Cardiac fibroblast (primary cell): ENCODE results near the gene SCO2.
"Not testable (repeated sequence)": the region's sequence is repeated elsewhere in the genome, so short reads cannot be mapped to it uniquely, and the experiment has no call there.

ENCODE experiments used
- DNase-seq, 2 donors: peaks; one replicate each; pipeline versions ENCODE4 v3.0.0 to v3.0.0-alpha.2; 2010; ENCODE audit warnings: low read depth in 2 of 2
- H3K4me3 ChIP-seq, 2 donors: replicated peaks in 1 of 2; 1 replicate in 1 of 2; 2 replicates in 1 of 2; pipeline ENCODE4 v1.5.1; 2011; ENCODE audit warnings: low read depth in 2 of 2, low read length in 2 of 2, mild to moderate bottlenecking in 2 of 2, moderate library complexity in 1 of 2
- CTCF ChIP-seq: IDR thresholded peaks from one replicate; pipeline ENCODE4 v1.5.1; 2011; ENCODE audit warnings: low read depth, mild to moderate bottlenecking, low read length, inconsistent platforms

The SCO2 gene

DNA sequence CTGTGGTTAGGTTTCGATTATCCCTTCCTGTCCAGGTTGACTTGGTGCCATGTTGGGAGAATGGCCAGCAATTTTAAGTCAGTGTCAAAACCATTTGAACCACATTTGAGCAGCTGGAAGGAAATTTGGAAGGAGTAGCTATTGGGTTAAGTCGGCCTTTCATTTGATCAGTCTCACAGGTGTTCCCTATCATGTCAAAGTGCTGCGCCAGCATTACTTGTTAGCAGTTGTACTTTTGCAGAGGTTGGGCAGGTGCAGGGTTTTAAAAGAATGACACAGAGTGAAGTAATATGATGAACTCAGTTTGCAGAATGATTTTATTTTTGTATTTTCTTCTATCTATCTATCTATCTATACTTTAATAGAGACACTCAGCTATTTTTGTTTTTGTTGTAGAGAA is 10.8 kb upstream of the SCO2 start:
- H3K4me3 ChIP-seq: no peak overlapping the region
- TF ChIP-seq CTCF: no peak
- no peak for DNase-seq

DNA sequence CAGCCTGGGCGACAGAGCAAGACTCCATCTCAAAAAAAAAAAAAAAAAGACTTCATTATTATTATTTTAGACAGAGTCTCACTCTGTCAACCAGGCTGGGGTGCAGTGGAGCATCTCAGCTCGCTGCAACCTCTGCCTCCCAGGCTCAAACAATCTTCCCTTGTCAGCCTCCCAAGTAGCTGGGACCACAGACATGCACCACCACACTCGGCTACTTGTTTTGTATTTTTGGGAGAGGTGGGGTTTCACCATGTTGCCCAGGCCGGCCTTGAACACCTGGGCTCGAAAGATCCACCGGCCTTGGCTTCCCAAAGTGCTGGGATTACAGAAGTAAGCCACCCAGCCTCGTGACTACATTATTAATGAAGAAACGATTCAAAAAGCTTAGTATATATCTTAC is 9.7 kb upstream of the SCO2 start:
- no peak for TF ChIP-seq CTCF
- no peak overlapping the region for H3K4me3 ChIP-seq
- no peak for DNase-seq

DNA sequence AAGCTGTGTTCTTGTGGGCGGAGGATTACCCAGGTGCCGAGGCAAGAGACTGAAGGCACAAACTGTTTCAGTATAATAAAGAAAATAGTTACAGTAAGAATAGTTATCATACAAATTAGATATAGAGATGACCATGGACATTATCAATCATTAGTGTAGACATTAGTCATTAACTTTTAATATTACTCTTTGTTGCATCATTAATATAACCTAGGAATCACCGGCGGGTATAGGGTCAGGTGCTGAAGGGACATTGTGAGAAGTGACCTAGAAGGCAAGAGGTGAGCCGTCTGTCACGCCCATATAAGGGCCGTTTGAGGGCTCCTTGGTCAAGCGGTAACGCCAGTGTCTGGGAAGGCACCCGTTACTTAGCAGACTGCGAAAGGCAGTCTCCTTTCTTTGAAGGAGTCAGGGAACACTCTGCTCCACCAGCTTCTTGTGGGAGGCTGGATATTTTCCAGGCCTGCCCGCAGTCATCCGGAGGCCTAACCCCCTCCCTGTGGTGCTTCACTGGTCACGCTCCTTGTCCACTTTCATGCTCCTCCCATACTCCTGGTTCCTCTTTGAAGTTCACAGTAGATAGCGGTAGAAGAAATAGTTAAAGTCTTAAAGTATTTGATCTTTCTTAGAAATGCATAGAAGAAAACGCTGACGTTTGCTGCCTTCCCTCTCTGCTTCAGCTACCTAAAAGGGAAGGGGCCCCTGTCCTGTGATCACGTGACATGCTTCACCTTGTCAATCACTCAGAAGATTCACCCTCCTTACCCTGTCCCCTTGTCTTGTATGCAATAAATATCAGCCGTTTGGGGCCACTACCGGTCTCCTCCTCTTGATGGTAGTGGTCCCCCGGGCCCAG is 8.7 kb upstream of the SCO2 start:
- DNase-seq: peak; percentile 58 to 79

GRCh38 chr22:50532824-50533796 is 7.7 kb upstream of the SCO2 start:
- no peak overlapping the region for H3K4me3 ChIP-seq
- TF ChIP-seq CTCF: no peak
- no peak for DNase-seq

More for the DNA sequence above, 8.7 kb upstream of the SCO2 start:
- not testable (repeated sequence) for H3K4me3 ChIP-seq

DNA sequence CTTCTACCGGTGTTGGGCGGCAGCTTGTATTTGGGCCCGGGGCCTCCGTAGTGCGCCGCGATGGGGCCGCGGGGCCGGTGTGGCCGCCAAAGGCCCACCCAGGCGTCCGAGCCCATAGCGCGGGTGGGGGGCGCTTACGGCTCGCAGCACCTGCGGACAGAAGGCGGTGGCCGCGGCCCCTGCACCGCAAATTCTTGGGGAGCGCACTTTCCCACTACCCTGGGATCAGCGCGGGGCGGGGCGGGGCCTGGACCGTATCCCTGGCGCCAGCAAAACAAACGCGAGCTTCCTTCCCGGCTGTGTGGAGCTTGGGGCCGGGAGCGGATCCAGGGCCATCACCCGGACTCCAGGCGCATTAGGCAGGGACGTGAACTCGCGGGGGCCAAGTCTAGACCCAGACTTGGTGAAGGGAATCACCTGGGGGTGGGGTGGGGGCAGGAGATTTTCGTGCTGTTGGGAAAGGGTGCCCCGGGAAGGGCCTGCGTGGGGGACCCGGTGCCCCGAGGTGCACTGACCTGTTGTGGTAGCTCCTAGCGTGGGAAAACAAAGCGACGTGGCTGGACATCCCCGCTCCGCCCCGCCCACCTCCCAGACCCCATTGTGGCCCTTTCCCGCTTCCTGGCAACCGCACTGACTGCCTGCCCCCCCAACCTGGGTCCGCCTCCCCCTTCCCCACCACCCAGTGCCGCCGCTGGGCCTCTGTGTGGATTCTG is 6.7 kb upstream of the SCO2 start:
- H3K4me3 ChIP-seq: peak overlapping the region; percentile 55 to 59
- peak; percentile 63 to 87 for DNase-seq
- TF ChIP-seq CTCF: no peak

- TF ChIP-seq CTCF: no peak
- peak overlapping the region; percentile 55 to 59 for H3K4me3 ChIP-seq
- DNase-seq: peak; percentile 29 to 46
These were observed 6.2 kb upstream of the SCO2 start for GRCh38 chr22:50531546-50531961.
